Prostate gland (tissue), 2 donors: ENCODE data around the gene DOC2B. TPM values are rescaled to one million over a fixed set of nuclear protein-coding genes. Genes with fewer than 3 reads are reported as not detected.
"Not testable (repeated sequence)": the region's sequence is repeated elsewhere in the genome, so short reads cannot be mapped to it uniquely, and the experiment has no call there.

Experiments
- DNase-seq: peaks from one replicate; pipeline ENCODE4 v3.0.0-alpha.2; 2019; ENCODE audit warnings: low spot score
- H3K27ac ChIP-seq, 2 donors: fragments of 200-600 bp; sonication (generic); 2 replicates each; pipeline ENCODE4 v1.5.1; 2017 to 2019
- H3K27me3 ChIP-seq: fragments of 200-600 bp; sonication (generic); replicated peaks from 2 replicates; pipeline ENCODE4 v1.5.1; 2019; ENCODE audit not compliant: insufficient read depth
- H3K36me3 ChIP-seq, 2 donors: fragments of 200-600 bp; sonication (generic); 1 replicate in 1 of 2; 2 replicates in 1 of 2; pipeline versions ENCODE4 v1.5.1 to v1.8.1; 2017 to 2019
- H3K4me1 ChIP-seq: fragments of 200-600 bp; sonication (generic); replicated peaks from 2 replicates; pipeline ENCODE4 v1.5.1; 2019
- H3K4me3 ChIP-seq, 2 donors: fragments of 200-600 bp; sonication (generic); 2 replicates each; pipeline ENCODE4 v1.5.1; 2017 to 2019
- H3K9me3 ChIP-seq: fragments of 200-600 bp; sonication (generic); 2 replicates; pipeline ENCODE4 v1.5.1; 2017
- POLR2A ChIP-seq: fragments of 450-650 bp; IDR thresholded peaks from one replicate; pipeline ENCODE4 v1.6.1; 2016; ENCODE audit warnings: antibody characterized with exemption, mild to moderate bottlenecking
- POLR2AphosphoS5 ChIP-seq: sonication (generic); formaldehyde crosslinking; IDR thresholded peaks from one replicate; pipeline ENCODE4 v1.6.1; 2017; ENCODE audit warnings: antibody characterized with exemption
- WGBS: methylation state at CpG from one replicate; pipeline ENCODE4 v1.1.5; 2018; 5-methylcytosine and 5-hydroxymethylcytosine counted together
- intact Hi-C: fragments of 100-400 bp; cut with DNase I; formaldehyde crosslinking; loops from one replicate; pipeline ENCODE4 v1.14.2; 2022
- total RNA-seq, 2 donors: library from RNA; depleted of rRNA; stranded (reverse); fragments of >200 nt; gene quantifications; one replicate each; pipeline ENCODE4 v1.1.0, GENCODE V29; 2016
- TF ChIP-seq, protein P1 (sequence below), 4 experiments: fragments of 200-600 bp in 2 of 4; fragments of 450-650 bp in 2 of 4; sonication (generic) in 2 of 4; IDR thresholded peaks; 1 replicate in 3 of 4; 2 replicates in 1 of 4; pipeline ENCODE4 v1.5.1; 2016 to 2019; ENCODE audit warnings: antibody characterized with exemption in 4 of 4, mild to moderate bottlenecking in 2 of 4, moderate library complexity in 2 of 4

DOC2B gene
- total RNA-seq, 2 donors from 2014 or later, result 3.0 to 3.1 TPM

DNA sequence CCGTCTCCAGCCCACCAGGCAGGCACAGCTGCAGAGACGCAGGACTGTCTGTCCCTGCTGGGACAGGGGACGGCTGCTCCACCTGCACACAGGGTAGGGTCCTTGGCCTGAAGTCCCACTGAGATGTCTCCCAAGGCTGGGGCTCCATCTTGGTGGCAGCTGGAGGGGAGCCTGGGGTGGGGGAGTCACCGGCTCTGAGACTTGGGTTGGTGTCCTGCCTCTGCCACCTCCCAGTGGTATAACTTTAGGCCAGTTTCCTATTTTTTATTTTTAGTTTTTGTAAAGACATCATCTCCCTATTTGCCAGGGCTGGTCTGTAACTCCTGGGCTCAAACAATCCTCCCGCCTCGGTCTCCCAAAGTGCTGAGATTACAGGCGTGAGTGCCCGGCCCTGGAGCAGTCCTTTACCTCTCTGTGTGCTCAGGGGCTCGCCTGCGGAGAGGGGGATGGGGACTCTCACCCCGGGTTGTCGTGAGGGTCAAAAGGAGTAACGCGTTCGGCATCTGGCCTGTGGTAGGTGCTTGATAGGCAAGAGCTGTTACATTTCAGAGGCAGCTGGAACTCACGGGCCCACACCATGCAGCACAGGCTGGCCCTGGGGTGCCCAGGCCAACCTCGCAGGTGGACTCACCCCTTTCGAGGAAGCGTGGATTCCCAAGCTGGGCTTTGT is 46.6 kb upstream of the DOC2B start:
- intact Hi-C loops, result no loop called here
- Histone ChIP-seq H3K4me3 (no peak overlapping the region), H3K4me1 (no peaks in the 10 kb centered on the region), H3K36me3 (no peaks in the 10 kb centered on the region), H3K27me3 (no peaks in the 10 kb centered on the region), H3K27ac (no peak overlapping the region), H3K9me3 (no peaks in the 10 kb centered on the region)
- no peak for DNase-seq
- TF ChIP-seq POLR2AphosphoS5, result no peak
- no peak for TF ChIP-seq POLR2A
- TF ChIP-seq, protein P1, sequence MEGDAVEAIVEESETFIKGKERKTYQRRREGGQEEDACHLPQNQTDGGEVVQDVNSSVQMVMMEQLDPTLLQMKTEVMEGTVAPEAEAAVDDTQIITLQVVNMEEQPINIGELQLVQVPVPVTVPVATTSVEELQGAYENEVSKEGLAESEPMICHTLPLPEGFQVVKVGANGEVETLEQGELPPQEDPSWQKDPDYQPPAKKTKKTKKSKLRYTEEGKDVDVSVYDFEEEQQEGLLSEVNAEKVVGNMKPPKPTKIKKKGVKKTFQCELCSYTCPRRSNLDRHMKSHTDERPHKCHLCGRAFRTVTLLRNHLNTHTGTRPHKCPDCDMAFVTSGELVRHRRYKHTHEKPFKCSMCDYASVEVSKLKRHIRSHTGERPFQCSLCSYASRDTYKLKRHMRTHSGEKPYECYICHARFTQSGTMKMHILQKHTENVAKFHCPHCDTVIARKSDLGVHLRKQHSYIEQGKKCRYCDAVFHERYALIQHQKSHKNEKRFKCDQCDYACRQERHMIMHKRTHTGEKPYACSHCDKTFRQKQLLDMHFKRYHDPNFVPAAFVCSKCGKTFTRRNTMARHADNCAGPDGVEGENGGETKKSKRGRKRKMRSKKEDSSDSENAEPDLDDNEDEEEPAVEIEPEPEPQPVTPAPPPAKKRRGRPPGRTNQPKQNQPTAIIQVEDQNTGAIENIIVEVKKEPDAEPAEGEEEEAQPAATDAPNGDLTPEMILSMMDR (IDR thresholded peaks at IDR 0.05), result no peak
- 90% methylated on average over 19 of the region's 19 CpGs for WGBS

GRCh38 chr17:227078-227945 is 45.9 kb upstream of the DOC2B start:
- H3K27ac ChIP-seq, result no peak overlapping the region
- no peaks in the 10 kb centered on the region for H3K27me3 ChIP-seq
- H3K9me3 ChIP-seq, result no peaks in the 10 kb centered on the region
- H3K36me3 ChIP-seq, result no peaks in the 10 kb centered on the region
- intact Hi-C loops, result no loop called here
- no peak for DNase-seq
- no peak overlapping the region for H3K4me3 ChIP-seq
- TF ChIP-seq POLR2A, result no peak
- TF ChIP-seq, protein P1 (IDR thresholded peaks at IDR 0.05), result no peak
- TF ChIP-seq POLR2AphosphoS5, result no peak
- WGBS, result 64% methylated on average over 14 of the region's 15 CpGs
- H3K4me1 ChIP-seq, result no peaks in the 10 kb centered on the region

DNA sequence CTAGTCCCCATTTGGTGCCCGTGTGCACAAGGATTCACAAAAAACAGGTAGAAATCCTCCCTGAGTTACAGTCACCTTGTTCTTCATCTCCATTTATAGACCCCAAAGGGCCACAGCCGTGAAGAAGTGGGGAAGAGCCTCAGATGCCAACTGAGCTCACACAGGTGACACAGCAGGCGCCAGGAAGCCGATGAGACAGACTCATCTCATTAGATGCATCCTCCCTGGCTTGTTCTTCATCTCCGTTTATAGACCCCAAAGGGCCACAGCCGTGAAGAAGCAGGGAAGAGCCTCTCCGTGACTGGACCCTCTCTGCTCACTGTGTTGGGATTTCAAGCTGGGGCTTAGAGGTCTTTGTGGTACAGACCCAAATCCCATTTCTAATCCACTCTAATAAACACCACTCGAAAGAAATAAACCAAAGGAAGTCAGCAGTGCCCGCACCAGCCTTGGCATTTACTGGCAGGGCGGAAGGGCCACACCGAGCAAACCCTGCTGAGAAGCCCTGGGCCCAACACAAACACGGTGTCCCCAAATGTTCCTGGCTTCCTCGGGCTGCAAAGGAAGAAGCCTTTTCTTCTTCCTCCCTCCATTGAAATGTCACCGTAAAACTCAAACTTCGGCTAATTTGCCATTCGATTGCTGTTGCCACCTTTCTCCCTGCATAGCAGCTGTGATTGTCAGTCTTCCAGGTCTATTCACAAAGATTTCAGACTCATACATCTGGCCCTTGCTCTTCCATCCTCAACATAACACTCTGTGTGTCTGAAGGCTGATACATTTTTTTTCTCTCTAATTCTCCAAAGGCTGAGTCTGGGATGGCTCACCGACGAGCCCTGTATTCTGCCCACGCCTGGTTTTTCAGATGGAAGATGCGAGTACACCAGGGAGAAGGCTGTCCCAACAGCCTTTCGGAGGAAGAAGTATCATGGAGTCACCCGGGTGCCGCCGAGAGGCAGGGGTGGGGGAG is 44.9 kb upstream of the DOC2B start:
- Histone ChIP-seq H3K27me3 (no peaks in the 10 kb centered on the region), H3K27ac (no peak overlapping the region), H3K4me3 (no peak overlapping the region), H3K4me1 (no peaks in the 10 kb centered on the region), H3K9me3 (no peaks in the 10 kb centered on the region), H3K36me3 (no peaks in the 10 kb centered on the region)
- WGBS, result 85% methylated on average over 24 of the region's 24 CpGs
- intact Hi-C loops, result no loop called here
- no peak for DNase-seq
- TF ChIP-seq POLR2AphosphoS5, result no peak
- TF ChIP-seq, protein P1 (IDR thresholded peaks at IDR 0.05), result no peak
- no peak for TF ChIP-seq POLR2A

GRCh38 chr17:225551-225950 is 44.1 kb upstream of the DOC2B start:
- DNase-seq, result no peak
- 90% methylated on average over 9 of the region's 9 CpGs for WGBS
- intact Hi-C loops, result no loop called here
- TF ChIP-seq POLR2A, result no peak
- TF ChIP-seq, protein P1 (IDR thresholded peaks at IDR 0.05), result no peak
- TF ChIP-seq POLR2AphosphoS5, result no peak
- H3K4me1 ChIP-seq, result no peaks in the 10 kb centered on the region
- no peak overlapping the region for H3K4me3 ChIP-seq
- H3K36me3 ChIP-seq, result no peaks in the 10 kb centered on the region
- H3K9me3 ChIP-seq, result no peaks in the 10 kb centered on the region
- no peak overlapping the region for H3K27ac ChIP-seq
- H3K27me3 ChIP-seq, result no peaks in the 10 kb centered on the region

- H3K27me3 ChIP-seq, H3K36me3 ChIP-seq, DNase-seq, intact Hi-C loops, H3K4me3 ChIP-seq, H3K4me1 ChIP-seq, H3K27ac ChIP-seq, H3K9me3 ChIP-seq: not testable (repeated sequence)
- 90% methylated on average over 2 of the region's 2 CpGs for WGBS
Observed at GRCh38 chr17:224576-224975, 43.1 kb upstream of the DOC2B start.
